Left lung (tissue), 10 donors: ENCODE data around the gene AP2S1. TPM values are rescaled to one million over a fixed set of nuclear protein-coding genes. Genes with fewer than 3 reads are reported as not detected.
"Not testable (repeated sequence)": the region's sequence is repeated elsewhere in the genome, so short reads cannot be mapped to it uniquely, and the experiment has no call there.

Experiments used
- ATAC-seq: fragments of 200-7000 bp; cut with Tn5 transposase; one replicate; pipeline ENCODE4 v1.9.1; 2020; ENCODE audit warnings: moderate library complexity
- DNase-seq, 4 donors: peaks; one replicate each; pipeline ENCODE4 v3.0.0-alpha.2; 2013 to 2020
- H3K27ac ChIP-seq, 2 donors: fragments of 200-600 bp; sonication (generic) in 1 of 2; one replicate each; pipeline versions ENCODE4 v1.5.0 to v1.8.0; 2020 to 2021
- H3K27me3 ChIP-seq, 2 donors: fragments of 200-600 bp; sonication (generic) in 1 of 2; one replicate each; pipeline versions ENCODE4 v1.5.0 to v1.8.0; 2020 to 2021
- H3K36me3 ChIP-seq, 2 donors: fragments of 200-600 bp; sonication (generic) in 1 of 2; one replicate each; pipeline versions ENCODE4 v1.5.0 to v1.8.0; 2020 to 2021
- H3K4me1 ChIP-seq, 2 donors: fragments of 200-600 bp; one replicate each; pipeline ENCODE4 v1.8.0; 2021
- H3K4me3 ChIP-seq, 2 donors: fragments of 200-600 bp; sonication (generic) in 1 of 2; one replicate each; pipeline versions ENCODE4 v1.5.0 to v1.8.0; 2020 to 2021; ENCODE audit warnings: mild to moderate bottlenecking in 1 of 2
- H3K9me3 ChIP-seq, 2 donors: fragments of 200-600 bp; sonication (generic) in 1 of 2; one replicate each; pipeline versions ENCODE4 v1.5.0 to v1.8.0; 2020 to 2021
- CTCF ChIP-seq, 2 donors: fragments of 200-600 bp; sonication (generic) in 1 of 2; IDR thresholded peaks; one replicate each; pipeline versions ENCODE4 v1.5.0 to v1.8.0; 2021; ENCODE audit warnings: antibody characterized with exemption in 2 of 2
- intact Hi-C, 2 donors: fragments of 100-400 bp; cut with DNase I; formaldehyde crosslinking; loops; one replicate each; pipeline versions ENCODE4 v1.11.2 to v1.14.2; 2022
- polyA plus RNA-seq, 6 donors: library from polyadenylated mRNA; unstranded; fragments of 120-200 nt; gene quantifications; one replicate each; pipeline ENCODE4 v1.2.1, GENCODE V29; 2013; ENCODE audit not compliant: insufficient read length in 6 of 6
- total RNA-seq, 2 donors: library from RNA; stranded (reverse); fragmentation: NEBNext Ultra II Directional; extraction: Animal tissue kit (Norgen Biotek cat#: 25700); gene quantifications; one replicate each; pipeline ENCODE4 v1.2.1, GENCODE V29; 2021
- donor health status: DM: no; HTN: yes; CAD: no.
- donor health status: DM: no; HTN: no; CAD: no.

The AP2S1 gene
- total and polyA plus RNA-seq, 8 donors: 92.3 to 163 (median 113) TPM

- ATAC-seq (no peak), DNase-seq (no peak)
- Histone ChIP-seq H3K36me3 (no peaks in the 10 kb centered on the region), H3K4me3 (no peak overlapping the region), H3K27ac (no peak overlapping the region), H3K9me3 (no peaks in the 10 kb centered on the region), H3K27me3 (no peaks in the 10 kb centered on the region), H3K4me1 (peaks cover 0 to 18% of the 10 kb centered on the region in 2 donors)
- intact Hi-C loops: no loop called here
- no peak for TF ChIP-seq CTCF (IDR thresholded peaks at IDR 0.05)
These were observed 36.0 kb upstream of the AP2S1 start for GRCh38 chr19:46886546-46887239.

- Histone ChIP-seq H3K27me3 (no peaks in the 10 kb centered on the region), H3K4me3 (no peak overlapping the region), H3K36me3 (no peaks in the 10 kb centered on the region), H3K9me3 (no peaks in the 10 kb centered on the region), H3K4me1 (peaks cover 0 to 18% of the 10 kb centered on the region in 2 donors), H3K27ac (no peak overlapping the region)
- no peak for ATAC-seq
- intact Hi-C loops: no loop called here
- TF ChIP-seq CTCF (IDR thresholded peaks at IDR 0.05): no peak
- no peak for DNase-seq
These were observed 34.8 kb upstream of the AP2S1 start for GRCh38 chr19:46885411-46885810.

GRCh38 chr19:46882751-46883150, 32.1 kb upstream of the AP2S1 start:
- not testable (repeated sequence) for H3K4me3 ChIP-seq

GRCh38 chr19:46882034-46882433, 31.4 kb upstream of the AP2S1 start:
- no peak for TF ChIP-seq CTCF (IDR thresholded peaks at IDR 0.05)
- intact Hi-C loops: no loop called here
- Histone ChIP-seq H3K27me3 (no peaks in the 10 kb centered on the region), H3K9me3 (no peaks in the 10 kb centered on the region), H3K36me3 (no peaks in the 10 kb centered on the region), H3K4me1 (peaks cover 0 to 18% of the 10 kb centered on the region in 2 donors), H3K4me3 (no peak overlapping the region), H3K27ac (no peak overlapping the region)
- no peak for ATAC-seq
- DNase-seq: no peak

More at GRCh38 chr19:46882751-46883150, 32.1 kb upstream of the AP2S1 start:
- H3K9me3 ChIP-seq, H3K27me3 ChIP-seq, H3K27ac ChIP-seq, intact Hi-C loops, DNase-seq, ATAC-seq, H3K36me3 ChIP-seq: not testable (repeated sequence)
- H3K4me1 ChIP-seq: peaks cover 0 to 18% of the 10 kb centered on the region in 2 donors

DNA sequence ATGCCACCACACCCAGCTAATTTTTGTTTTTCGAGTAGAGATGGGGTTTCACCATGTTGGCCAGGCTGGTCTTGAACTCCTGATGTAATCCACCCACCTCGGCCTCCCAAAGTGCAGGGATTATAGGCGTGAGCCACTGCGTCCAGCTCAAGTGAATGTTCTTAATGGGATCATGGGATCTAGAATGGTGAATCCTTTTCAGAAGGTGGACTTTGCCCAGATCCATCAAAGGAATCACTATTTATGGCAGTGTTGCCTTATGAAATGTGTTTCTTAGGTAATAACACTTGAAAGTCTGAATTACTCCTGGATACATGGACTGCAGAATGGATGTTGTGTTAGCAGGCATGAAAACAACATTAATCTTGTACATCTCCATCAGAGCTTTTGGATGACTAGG, 30.4 kb upstream of the AP2S1 start:
- Histone ChIP-seq H3K27ac (no peak overlapping the region), H3K4me1 (peaks cover 0 to 11% of the 10 kb centered on the region in 2 donors), H3K9me3 (no peaks in the 10 kb centered on the region), H3K36me3 (no peaks in the 10 kb centered on the region), H3K27me3 (no peaks in the 10 kb centered on the region), H3K4me3 (no peak overlapping the region)
- ATAC-seq (no peak), DNase-seq (no peak)
- no peak for TF ChIP-seq CTCF (IDR thresholded peaks at IDR 0.05)
- intact Hi-C loops: no loop called here

DNA sequence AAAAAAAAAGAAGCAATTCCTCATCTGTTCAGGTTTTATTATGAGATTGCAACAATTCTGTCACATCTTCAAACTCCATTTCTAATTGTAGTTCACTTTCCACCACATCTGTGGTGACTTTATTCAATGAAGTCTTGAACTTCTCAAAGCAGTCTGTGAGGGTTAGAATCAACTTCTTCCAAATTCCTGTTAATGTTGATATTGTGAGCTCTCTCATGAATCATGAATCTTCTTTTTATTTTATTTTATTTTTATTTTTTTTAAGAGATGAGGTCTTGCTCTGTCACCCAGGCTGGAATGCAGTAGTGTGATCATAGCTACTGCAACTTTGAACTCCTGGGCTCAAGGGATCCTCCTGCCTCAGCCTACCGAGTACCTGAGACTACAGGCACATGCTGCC, 29.8 kb upstream of the AP2S1 start:
- DNase-seq (no peak), ATAC-seq (no peak)
- Histone ChIP-seq H3K27ac (no peak overlapping the region), H3K9me3 (no peaks in the 10 kb centered on the region), H3K27me3 (no peaks in the 10 kb centered on the region), H3K4me1 (peaks cover 0 to 11% of the 10 kb centered on the region in 2 donors), H3K4me3 (no peak overlapping the region), H3K36me3 (no peaks in the 10 kb centered on the region)
- intact Hi-C loops: no loop called here
- no peak for TF ChIP-seq CTCF (IDR thresholded peaks at IDR 0.05)
